H4 (cell line): Measurements from ENCODE around the gene TRAF7. TPM values are rescaled to one million over a fixed set of nuclear protein-coding genes. Genes with fewer than 3 reads are reported as not detected.
"Not testable (repeated sequence)": the region's sequence is repeated elsewhere in the genome, so short reads cannot be mapped to it uniquely, and the experiment has no call there.

Experiments
- DNase-seq: peaks from one replicate; pipeline ENCODE4 v3.0.0-alpha.2; 2015; ENCODE audit warnings: low spot score
- total RNA-seq: library from RNA; depleted of rRNA; stranded (reverse); fragments of >200 nt; shearing (Covaris generic); gene quantifications from 2 replicates; pipeline ENCODE4 v1.2.3, GENCODE V29; 2014; rRNA removed

TRAF7 gene
- total RNA-seq = 58.2 and 71.0 TPM in 2 replicates

DNA sequence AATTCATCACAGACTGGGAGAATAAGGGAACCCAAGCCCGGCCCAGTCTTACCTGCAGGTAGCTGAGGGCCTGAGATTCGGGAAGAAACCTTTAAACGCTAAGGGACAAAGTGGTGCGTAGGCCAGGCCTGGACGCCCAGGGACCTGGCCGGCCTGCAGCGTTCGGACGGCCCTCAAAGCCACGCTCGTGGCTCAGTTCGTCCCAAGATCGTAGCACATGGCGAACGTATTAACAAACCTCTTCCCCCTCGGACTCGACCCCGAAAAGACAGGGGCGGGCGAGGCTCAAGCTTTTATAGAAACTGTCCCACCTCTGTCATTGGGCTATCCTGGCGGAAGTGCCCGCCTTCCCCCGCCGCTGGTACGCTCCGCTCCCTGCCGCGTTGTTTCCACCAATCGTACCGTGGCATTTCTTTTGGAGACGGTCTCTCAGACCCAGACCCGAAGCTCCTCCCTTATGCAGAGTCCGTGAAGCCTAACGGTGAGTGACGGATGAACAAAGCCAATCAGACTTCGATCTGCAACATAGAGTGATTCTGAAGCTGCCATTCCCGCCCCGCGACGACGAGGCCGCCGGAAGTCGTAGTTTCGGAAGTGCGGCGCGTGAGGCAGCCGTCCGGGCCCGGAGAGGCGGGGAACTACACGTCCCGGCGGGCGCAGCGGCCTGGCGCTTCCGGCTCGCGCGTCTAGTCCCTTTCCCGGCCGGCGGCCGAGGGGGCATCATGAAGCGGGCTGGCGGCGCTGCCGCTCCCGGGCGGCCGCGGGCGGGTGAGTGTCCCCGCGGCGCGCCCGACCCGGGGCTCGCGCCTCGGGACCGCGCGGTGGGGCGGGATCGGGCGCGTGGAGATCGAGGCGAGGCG, at the start of gene TRAF7:
Gene TRAF7, plus strand, starts transcription at position 692 of the 860 bp plus-strand sequence. CDS start 8,139 bp downstream, outside the sequence.
- DNase-seq = peak; percentile 100

DNA sequence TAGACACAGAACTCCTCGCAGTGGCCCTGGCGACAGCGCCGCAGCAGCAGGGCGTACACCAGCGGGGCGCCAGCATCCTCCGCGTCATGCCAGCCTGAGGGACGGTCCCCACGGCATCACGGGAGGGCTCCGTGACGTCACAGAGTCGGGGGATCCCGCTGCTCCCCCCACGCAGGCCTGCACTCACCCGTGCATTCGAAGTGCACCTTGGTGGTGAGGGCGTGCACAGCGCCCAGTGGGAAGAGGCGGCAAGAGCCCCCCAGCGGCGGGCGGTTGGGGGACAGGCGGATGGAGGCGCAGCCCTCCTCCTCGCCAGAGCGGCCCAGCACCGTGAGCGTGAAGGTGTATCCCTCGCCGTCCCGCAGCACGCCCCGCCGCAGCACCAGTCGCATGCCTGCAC, 49.4 kb upstream of the TRAF7 start:
- DNase-seq = not testable (repeated sequence)

DNA sequence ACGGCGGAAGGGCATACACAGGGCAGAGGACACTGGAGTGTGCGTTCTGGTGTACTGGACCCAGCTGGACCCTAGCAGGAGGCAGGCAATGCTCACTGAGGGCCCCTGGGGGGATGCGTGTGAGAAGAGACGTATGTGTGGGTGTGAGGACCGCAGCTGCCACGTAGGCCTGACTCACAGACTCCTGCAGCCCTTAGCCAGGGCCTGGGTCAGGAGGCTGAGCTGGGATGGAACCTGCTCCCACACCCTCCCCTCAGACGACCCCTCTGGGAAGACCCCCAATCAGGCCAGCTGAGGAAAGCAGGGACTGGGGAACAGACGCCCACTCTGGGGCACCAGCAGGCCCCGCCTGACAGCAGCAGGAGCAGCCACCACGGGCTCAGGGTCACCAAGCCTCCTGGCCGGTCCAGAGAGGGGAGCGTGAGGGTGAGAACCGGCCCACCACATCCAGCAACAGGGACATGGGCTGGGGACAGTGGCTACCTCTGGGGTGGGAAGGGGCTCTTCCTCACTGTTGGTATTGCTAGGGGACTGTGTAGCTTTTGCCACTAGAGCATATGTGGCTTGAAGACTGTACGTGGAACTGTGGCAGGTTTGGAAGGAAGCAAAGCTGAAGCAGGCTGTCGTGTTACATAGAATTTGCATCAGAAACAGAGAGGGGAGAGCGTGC, 48.3 kb upstream of the TRAF7 start:
- not testable (repeated sequence) for DNase-seq

DNA sequence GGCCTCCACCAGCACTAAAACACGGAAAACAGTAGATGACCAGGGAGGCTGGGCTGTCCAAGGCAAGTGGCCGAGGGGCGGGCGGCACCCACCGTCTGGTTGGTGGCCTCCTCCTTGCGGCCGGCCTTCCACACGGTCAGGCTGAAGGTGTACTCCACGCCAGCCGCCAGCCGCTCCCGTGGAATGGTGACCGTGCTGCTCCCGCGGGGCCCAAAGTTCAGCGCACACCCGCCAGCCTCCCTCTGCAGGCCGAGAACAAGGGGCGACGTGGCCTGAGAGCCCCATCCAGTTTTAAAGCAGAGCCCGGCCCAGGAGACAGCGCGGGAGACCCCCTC, 47.8 kb upstream of the TRAF7 start:
- not testable (repeated sequence) for DNase-seq

DNA sequence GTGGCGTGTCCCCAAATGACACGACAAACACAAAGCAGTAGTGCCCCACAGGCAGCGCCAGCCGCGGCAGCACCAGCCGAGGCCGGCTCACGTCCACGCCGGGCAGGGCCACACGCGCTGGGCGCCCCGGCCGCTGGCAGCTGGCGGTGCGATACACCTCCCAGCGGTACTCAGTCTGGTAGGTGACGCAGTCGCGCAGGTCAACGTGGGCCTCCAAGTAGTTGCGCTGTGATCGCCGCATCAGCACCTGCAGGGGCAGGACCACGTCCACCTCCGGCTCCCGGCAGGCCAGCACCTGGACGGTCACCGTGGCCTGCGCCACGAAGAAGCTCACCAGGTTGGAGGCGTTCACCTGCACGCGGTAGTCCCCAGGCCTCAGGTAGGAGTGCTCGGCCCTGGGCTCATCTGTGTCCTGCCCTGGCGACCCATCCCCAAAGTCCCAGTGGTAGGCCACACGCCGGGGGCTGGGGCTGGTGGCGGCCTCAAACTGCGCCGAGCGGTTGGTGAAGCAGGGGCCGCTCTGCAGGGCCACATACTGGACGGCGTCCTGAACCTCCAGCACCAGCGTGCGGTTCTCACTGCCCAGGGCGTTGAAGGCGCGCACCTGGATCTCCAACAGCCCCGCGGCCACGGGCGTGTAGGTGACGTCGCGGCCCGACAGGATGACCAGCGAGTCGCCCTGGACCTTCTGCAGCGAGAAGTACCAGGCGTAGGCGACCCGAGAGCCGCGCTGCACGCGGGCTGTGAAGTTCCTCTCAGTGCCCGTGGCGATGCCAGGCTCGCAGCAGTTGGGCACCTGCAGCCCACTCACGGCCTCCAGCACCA, 46.9 kb upstream of the TRAF7 start:
- DNase-seq = not testable (repeated sequence)

DNA sequence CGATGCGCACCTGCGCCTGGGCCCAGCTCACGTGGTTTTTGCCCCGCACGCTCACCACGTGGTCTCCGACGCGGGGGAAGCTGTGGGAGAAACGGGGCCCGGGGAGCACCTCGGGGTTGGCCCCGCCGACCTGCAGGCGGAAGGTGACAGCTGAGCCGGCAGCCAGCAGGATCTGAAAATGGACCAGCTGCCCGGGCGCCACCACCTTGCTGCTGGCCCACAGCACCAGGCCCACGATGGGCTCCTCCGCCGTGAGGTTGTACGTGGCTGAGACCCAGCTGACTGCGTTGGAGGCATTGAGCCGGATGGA, 46.4 kb upstream of the TRAF7 start:
- DNase-seq = not testable (repeated sequence)

DNA sequence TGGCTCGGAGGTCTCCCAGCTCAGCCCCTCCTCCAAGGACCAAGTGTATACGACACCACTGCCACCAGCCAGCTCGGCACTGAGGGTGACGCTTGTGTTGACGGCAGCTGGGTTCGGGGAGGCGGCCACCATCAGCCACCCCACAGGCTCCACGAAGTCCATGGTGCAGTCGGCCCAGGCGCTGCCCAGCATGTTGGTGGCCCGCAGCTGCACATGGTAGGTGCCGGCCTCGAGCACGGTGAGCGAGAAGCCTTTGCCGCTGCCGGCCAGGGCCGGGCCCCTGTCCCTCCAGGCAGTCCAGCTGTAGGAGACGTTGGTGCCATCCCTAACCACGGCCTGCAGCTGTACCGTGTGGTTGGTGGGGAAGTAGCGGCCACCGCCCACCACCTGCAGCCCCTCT, 45.7 kb upstream of the TRAF7 start:
- not testable (repeated sequence) for DNase-seq

DNA sequence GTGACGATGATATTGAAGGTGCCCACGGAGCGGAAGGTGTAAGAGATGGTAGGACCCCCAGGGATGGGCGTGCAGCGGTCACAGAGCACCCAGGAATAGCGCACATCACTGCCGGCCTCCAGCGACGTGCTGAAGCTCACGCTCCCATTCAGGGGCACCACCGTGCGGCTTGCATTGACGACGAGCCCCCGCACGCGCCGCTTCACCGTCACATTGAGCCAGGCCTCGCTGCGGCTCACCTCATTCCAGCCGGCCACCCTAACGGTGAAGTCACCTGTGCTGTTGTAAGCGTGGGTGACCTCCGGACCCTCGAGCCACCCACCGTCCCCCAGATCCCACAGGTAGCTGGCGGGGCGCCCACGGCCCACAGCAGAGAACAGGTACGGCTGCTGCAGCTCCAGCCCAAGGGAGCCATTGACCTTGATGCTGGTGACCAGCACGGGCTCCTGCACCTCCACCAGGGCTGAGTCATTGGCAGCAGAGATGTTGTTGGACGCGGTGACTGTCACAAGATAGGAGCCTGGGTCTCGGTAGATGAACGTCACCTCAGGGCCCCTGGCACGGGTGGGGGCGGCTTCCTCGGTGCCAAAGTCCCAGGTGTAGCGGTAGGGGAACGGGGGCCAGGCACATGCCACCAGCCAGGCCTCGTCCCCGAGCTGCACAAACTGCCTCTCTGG, 45.1 kb upstream of the TRAF7 start:
- not testable (repeated sequence) for DNase-seq

DNA sequence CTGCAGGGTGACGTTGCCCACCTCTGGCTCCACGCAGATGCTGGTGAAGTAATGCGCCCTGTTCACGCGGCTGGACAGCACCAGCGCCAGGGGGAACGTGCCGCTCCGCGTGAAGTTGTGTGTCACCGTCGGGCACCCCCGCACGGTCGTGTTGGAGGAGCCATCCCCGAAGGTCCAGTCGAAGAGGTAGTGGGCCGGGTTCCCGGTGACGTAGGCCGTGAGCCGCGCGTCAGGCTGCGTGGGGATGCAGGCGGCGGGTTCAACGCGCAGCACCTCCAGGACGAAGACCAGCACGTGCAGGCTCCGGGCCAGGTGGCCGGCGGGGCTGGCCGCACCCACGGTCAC, 44.6 kb upstream of the TRAF7 start:
- DNase-seq = not testable (repeated sequence)

DNA sequence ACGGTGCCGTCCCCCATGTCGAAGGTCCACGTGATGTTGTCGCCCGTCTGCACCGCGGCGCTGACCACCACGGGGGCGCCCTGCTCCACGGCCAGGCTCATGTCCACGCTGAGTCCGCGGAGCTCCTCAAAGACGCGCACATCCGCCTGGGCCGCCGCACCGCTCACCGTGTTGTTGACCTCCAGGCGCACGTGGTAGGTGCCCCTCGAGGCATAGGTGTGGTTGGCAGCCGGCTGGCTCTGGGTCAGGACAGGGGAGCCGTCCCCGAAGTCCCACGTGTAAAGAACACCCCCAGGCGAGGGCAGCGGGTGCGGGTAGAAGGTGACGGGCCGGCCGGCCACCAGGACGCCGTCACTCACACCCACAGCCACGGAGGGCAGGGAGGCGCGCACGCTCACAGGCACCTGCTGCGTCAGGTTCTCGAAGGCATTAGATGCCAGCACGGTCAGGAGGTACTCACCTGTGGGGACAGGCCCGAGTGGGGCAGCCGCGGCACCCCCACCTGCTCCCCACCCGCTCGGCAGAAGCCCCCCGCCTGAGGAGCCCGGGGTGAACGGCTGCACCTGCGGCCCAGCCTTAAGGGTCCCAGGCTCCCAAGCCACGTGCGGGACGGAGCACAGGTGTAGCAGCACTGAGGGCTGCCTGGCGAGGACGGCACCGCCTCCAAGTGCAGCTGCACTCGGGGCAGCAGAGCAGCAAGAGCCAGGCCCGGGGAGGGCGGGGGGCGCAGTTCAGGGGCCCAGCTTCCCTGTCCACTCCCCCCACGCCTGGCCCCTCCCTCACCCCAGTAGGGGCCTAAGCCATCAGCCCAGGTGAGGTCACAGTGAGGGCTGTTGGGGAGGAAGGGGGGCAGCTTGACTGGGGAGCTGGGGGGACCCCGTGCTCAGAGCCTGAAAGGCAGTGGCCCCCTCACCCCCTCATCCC, 43.9 kb upstream of the TRAF7 start:
- not testable (repeated sequence) for DNase-seq

DNA sequence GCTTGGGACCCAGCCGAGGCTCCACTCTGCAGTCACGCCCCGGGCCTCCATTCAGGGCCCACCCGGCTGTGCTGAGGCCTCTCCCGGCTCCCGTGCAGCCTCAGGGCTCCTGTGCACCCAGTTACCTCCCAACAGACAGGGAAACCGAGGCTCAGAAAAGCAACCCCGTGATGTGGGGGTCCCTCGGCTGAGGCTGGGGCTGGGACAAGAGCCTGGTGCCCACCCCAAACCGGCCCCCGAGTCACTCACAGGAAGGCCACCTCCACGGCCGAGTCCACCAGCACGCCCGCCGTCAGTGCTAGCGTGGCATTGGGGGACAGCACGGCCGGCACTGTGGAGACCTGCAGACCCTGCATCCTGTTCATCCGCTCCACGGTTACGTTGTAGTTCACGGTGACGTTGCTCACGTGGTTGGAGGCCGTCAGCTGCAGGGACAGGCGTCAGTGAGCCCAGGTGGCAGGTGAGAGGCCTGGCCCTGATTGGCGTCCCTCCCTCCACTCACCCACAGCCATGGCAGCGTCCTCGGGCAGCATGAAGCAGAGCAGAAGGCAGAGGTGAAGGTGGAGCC, 43.0 kb upstream of the TRAF7 start:
- DNase-seq = not testable (repeated sequence)

DNA sequence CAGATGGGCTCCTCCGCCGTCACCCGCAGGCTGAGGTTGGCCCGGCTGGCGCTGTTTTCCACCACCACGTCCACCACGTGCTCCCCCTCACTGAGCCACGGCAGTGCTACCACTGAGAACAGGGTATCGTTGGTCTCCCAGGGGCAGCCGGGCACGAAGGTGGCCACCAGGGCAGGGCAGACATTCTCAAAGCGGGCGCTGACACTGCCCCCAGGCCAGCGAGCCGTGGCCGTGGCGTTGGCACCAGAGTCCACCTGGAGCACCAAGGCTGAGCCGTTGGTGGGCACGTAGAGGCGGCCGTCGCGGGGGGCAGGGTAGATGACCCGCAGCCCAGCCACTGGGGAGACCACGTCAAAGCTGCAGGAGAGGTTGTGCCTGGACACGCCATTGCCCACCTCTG, 41.4 kb upstream of the TRAF7 start:
- not testable (repeated sequence) for DNase-seq

DNA sequence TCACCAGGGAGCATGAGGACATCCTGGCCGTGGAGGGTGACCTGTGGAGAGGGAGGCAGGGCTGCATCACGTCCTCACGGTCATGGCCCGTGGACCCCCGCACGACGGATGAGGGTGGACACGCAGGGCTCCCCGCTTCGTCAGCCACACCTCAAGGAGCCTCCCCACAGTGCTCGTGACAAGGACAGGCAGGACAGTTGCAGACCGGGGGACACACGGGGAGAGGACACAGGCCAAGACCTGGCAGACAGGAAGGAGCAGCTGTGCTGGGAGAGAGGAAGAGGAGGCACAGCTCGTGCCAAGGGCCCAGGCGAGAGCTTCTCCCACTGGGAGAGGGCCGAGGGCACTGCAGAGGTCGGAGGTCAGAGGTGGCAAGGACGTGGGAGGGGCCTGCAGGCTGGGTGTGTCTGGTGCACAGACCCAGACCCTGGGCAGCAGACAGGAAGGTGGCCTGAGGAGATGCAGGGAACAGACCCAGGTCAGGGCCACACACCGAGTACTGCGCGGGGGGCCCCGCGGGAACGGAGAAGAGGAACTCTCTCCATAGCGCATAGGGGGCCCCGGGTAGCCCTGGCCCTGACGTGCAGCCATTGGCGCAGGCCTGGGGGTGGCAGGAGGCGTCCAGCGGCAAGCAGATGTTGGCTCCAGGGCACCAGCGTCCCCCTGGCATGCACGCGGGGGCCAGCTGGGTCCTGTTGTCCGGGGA, 40.5 kb upstream of the TRAF7 start:
- not testable (repeated sequence) for DNase-seq

DNA sequence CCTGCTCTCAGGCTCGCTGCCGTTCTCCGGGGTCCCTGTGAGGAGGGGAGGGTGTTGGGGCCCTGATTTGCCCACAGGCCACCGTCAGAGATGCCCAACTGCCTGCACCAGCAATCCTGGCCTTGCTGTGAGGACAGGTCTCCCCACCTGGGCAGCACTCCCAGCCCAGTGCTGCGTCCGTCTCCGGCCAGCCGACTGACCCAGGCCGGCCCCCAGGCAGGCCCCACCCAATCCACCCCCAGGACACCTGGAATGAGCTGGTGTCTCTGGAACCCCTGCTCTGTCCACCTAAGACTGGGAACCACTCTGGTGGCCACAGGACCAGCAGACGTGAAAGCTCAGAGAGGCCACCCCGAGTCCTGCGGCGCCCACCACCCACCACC, 40.0 kb upstream of the TRAF7 start:
- no peak for DNase-seq

DNA sequence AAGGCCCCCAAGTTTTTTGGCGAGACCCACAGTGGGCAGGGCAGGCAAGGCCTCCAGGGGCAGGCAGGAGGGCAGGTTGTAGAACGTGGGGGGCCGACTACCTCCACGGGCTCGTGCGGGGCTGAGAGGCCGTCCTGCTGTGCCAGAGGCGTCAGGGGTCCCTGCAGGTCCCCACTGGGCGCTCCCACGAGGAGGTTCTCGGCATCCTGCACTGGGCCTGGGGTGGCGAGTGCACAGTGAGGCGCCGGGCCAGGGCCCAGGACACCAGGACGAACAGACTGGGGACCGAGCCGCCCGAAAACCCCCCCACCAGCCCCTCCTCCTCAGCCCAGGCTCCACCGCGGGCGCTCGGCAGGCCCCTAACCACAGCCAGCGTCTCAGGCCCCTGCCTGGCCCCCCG, 39.2 kb upstream of the TRAF7 start:
- not testable (repeated sequence) for DNase-seq

DNA sequence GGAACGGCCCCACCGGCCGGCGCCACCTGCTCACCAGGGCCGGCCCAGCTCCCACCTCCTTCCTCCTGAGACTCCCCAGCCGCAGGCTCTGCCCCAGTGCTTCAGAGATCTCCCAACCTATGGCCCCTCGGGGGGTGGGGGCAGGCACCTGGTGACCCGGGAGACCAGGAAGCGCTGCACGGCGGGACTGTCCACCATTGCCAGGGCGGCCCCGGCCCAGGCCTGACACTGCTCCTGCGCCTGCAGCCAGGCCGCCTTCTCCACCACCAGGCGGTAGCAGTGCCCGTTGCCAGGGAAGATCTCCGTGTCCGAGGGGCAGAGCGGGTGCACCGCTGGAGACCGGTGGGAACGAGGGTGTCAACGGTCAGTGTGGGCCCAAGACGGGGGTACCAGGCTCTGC, 38.2 kb upstream of the TRAF7 start:
- DNase-seq = not testable (repeated sequence)

DNA sequence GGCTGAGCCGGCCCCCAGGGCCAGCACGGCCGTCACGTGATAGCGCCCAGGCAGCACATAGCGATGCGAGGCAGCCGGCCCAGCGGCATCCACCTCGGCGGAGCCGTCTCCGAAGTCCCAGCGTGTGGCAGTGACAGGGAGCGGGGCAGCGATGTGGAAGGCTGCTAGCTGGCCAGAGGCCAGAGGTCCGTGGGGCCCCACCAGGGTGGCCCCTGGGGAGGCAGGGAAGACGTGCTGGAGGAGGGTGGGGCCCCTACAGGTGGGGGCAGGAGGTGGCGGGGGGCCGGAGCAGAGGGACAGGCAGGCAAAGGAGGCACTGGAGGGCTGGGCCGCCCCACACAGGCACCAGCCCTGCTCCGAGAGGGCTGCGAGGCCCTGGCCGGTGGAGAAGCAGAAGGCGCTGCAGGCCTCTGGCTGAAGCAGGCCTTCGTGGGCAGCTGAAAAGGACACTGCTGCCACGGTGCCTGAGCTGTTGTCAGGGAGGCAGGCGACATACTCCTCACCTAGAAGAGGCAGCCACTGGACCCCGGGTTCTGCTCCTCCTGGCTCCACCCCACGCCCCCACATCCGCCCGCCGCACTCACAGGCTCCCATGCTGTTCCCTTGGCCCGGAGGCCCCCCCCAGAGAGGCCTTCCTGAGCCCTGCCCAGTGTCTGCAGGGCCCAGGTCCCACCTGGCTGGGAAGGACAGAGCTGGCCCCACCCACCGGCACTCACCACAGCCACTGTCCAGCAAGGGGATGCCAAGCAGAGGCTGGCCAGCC, 37.4 kb upstream of the TRAF7 start:
- DNase-seq = not testable (repeated sequence)

DNA sequence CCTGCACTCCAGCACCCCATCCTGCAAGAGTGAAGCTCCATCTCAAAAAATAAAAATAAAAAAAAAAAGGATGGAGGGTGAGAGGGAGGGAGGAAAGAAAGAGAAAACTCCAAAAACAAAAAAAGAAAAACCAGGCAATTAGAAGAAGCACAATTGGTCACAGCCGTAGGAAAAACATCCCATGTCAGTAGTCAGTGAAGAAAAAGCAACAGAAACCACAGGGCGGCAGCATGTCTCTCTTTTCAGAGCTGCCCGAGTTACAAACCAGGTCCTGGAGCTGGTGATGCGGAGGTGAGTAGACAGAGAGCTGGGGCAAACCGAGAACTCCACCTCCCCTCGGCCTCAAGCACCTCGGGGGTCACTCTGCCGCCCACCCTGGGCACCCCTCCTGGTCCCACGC, 34.3 kb upstream of the TRAF7 start:
- not testable (repeated sequence) for DNase-seq

DNA sequence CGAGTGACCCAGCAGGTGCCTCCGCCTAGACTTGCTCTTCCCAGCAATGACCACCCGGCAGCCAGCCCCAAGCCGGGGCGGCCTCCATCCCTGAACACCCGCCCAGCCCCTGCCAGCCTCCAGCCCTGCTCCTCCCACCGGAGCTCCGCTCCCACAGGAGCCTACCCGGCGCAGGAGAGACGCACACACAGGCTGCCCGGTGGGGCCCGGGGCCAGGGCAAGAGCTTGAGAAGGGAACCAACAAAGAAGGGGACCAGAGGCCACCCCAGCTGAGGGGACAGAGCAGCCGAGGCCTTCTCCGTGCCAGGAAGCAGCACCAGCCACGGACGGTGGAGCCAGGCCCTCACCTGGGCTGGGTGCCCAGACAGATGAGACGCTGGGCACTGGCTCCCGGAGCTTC, 33.7 kb upstream of the TRAF7 start:
- no peak for DNase-seq
